ENCODE measurements around the gene MRPL4.
A peak's percentile ranks its signal among the peaks of the same experiment; 100 is the strongest.

The MRPL4 gene

GRCh38 chr19:10290876-10291553 is 39.0 kb downstream of the MRPL4 start:
- TF ChIP-seq CTCF (IDR thresholded peaks at IDR 0.05; ENCODE audit: insufficient read depth, low read length, missing control alignments): no peak
- ChIA-PET CTCF (interaction anchor here (0.7 to 1.7 kb wide), 6 partner anchors 14 to 41 kb away, joined by 3 to 9 read pairs (median 4); no protein-coding TSS in a partner anchor), POLR2A (interaction anchor here (0.5 to 2.1 kb wide), 8 partner anchors 14 to 197 kb away, joined by 3 to 10 read pairs (median 4); partner anchors contain the start of genes CDC37, RAVER1 and TYK2)
- no peak for DNase-seq (ENCODE audit: low read depth, low spot score)
- peak overlapping the region; percentile 60 for H3K4me3 ChIP-seq (ENCODE audit: low read depth, low read length)

GRCh38 chr19:10291554-10292205 is 39.7 kb downstream of the MRPL4 start:
- H3K4me3 ChIP-seq (ENCODE audit: low read depth, low read length): peak overlapping the region; percentile 60
- DNase-seq (ENCODE audit: low read depth, low spot score): no peak
- POLR2A ChIA-PET: interaction anchor here (0.5 to 2.1 kb wide), 7 partner anchors 14 to 112 kb away, joined by 3 to 10 read pairs (median 4); partner anchors contain the start of genes CDC37, RAVER1 and TYK2
- CTCF ChIA-PET: interaction anchor here (0.7 to 1.7 kb wide), 7 partner anchors 14 to 97 kb away, joined by 3 to 9 read pairs (median 5); no protein-coding TSS in a partner anchor
- TF ChIP-seq CTCF (IDR thresholded peaks at IDR 0.05; ENCODE audit: insufficient read depth, low read length, missing control alignments): no peak

GRCh38 chr19:10292206-10292788 is 40.3 kb downstream of the MRPL4 start:
- ChIA-PET POLR2A (interaction anchor here (1.5 to 2.1 kb wide), 3 partner anchors 14 to 42 kb away, joined by 4 to 10 read pairs (median 6); partner anchors contain the start of gene RAVER1), CTCF (interaction anchor here (1.1 to 1.7 kb wide), 5 partner anchors 13 to 97 kb away, joined by 4 to 9 read pairs (median 6); no protein-coding TSS in a partner anchor)
- DNase-seq (ENCODE audit: low read depth, low spot score): no peak
- no peak for TF ChIP-seq CTCF (IDR thresholded peaks at IDR 0.05; ENCODE audit: insufficient read depth, low read length, missing control alignments)
- peak overlapping the region; percentile 60 for H3K4me3 ChIP-seq (ENCODE audit: low read depth, low read length)

- no peak for TF ChIP-seq CTCF (IDR thresholded peaks at IDR 0.05; ENCODE audit: insufficient read depth, low read length, missing control alignments)
- DNase-seq (ENCODE audit: low read depth, low spot score): no peak
- H3K4me3 ChIP-seq (ENCODE audit: low read depth, low read length): peak overlapping the region; percentile 60
- ChIA-PET POLR2A (interaction anchor here (1.5 to 2.1 kb wide), 2 partner anchors 13 to 41 kb away, joined by 4 to 10 read pairs; partner anchors contain the start of gene RAVER1), CTCF (interaction anchor here (1.1 to 1.7 kb wide), 5 partner anchors 12 to 96 kb away, joined by 4 to 9 read pairs (median 6); no protein-coding TSS in a partner anchor)
Measured at GRCh38 chr19:10292789-10293636, 41.0 kb downstream of the MRPL4 start.

GRCh38 chr19:10293637-10294367 is 41.8 kb downstream of the MRPL4 start:
- no peak for TF ChIP-seq CTCF (IDR thresholded peaks at IDR 0.05; ENCODE audit: insufficient read depth, low read length, missing control alignments)
- no peak for DNase-seq (ENCODE audit: low read depth, low spot score)
- no peak overlapping the region for H3K4me3 ChIP-seq (ENCODE audit: low read depth, low read length)
- ChIA-PET POLR2A (no interaction called here), CTCF (interaction anchor here (1.1 kb wide), 1 partner anchor 12 kb away, joined by 4 read pairs; no protein-coding TSS in a partner anchor)
